Stimulated activated effector memory CD8-positive, alpha-beta T cell treated with anti-CD3 and anti-CD28 coated beads, Interleukin-12 subunit alpha, Interleukin-12 subunit beta, amount 100 ng/mL, for 72 hours (primary cell): ENCODE results near the gene IL6ST.
A peak's percentile ranks its signal among the peaks of the same experiment; 100 is the strongest.

ENCODE experiments used
- ATAC-seq: fragments of 150-1000 bp; cut with Tn5 transposase; 2 replicates; pipeline ENCODE4 v1.10.0; 2021
- DNase-seq, 2 donors: peaks; one replicate each; pipeline ENCODE4 v3.0.0; 2021 to 2022; ENCODE audit warnings: low spot score in 2 of 2
- H3K27ac Mint-ChIP-seq: one replicate; pipeline ENCODE4 v1.8.0; 2022; ENCODE audit warnings: mild to moderate bottlenecking, mixed read lengths
- H3K36me3 Mint-ChIP-seq: one replicate; pipeline ENCODE4 v1.8.0; 2022; ENCODE audit warnings: mild to moderate bottlenecking, mixed read lengths
- H3K4me1 Mint-ChIP-seq: one replicate; pipeline ENCODE4 v1.8.0; 2022; ENCODE audit warnings: mixed read lengths
- H3K4me3 Mint-ChIP-seq: one replicate; pipeline ENCODE4 v1.8.0; 2022; ENCODE audit warnings: mild to moderate bottlenecking, mixed read lengths
- H3K9me3 Mint-ChIP-seq: one replicate; pipeline ENCODE4 v1.8.0; 2022; ENCODE audit warnings: mixed read lengths

Gene IL6ST

GRCh38 chr5:55905251-55905650 lies 89.5 kb downstream of the IL6ST start:
- peaks cover 6% of the 10 kb centered on the region for H3K36me3 Mint-ChIP-seq
- no peaks in the 10 kb centered on the region for H3K9me3 Mint-ChIP-seq
- no peak overlapping the region for H3K4me3 Mint-ChIP-seq
- DNase-seq: no peak
- H3K27ac Mint-ChIP-seq: no peak overlapping the region
- H3K4me1 Mint-ChIP-seq: peaks cover 26% of the 10 kb centered on the region
- ATAC-seq: no peak

GRCh38 chr5:55904152-55904551 lies 90.6 kb downstream of the IL6ST start:
- DNase-seq (no peak), ATAC-seq (no peak)
- H3K36me3 Mint-ChIP-seq: peaks cover 6% of the 10 kb centered on the region
- H3K4me3 Mint-ChIP-seq: no peak overlapping the region
- peaks cover 37% of the 10 kb centered on the region for H3K4me1 Mint-ChIP-seq
- H3K9me3 Mint-ChIP-seq: no peaks in the 10 kb centered on the region
- H3K27ac Mint-ChIP-seq: no peak overlapping the region

GRCh38 chr5:55903121-55903701 lies 91.6 kb downstream of the IL6ST start:
- ATAC-seq: peak; percentile 95
- peaks cover 6% of the 10 kb centered on the region for H3K36me3 Mint-ChIP-seq
- peak overlapping the region; percentile 75 for H3K27ac Mint-ChIP-seq
- H3K4me1 Mint-ChIP-seq: peaks cover 38% of the 10 kb centered on the region
- H3K9me3 Mint-ChIP-seq: no peaks in the 10 kb centered on the region
- H3K4me3 Mint-ChIP-seq: peak overlapping the region; percentile 43
- DNase-seq: peak; percentile 50 to 81

GRCh38 chr5:55902696-55903095 lies 92.1 kb downstream of the IL6ST start:
- H3K4me3 Mint-ChIP-seq: peak overlapping the region; percentile 43
- ATAC-seq (no peak), DNase-seq (no peak)
- peak overlapping the region; percentile 75 for H3K27ac Mint-ChIP-seq
- H3K36me3 Mint-ChIP-seq: peaks cover 10% of the 10 kb centered on the region
- H3K4me1 Mint-ChIP-seq: peaks cover 42% of the 10 kb centered on the region
- H3K9me3 Mint-ChIP-seq: no peaks in the 10 kb centered on the region

GRCh38 chr5:55900776-55901175 lies 94.0 kb downstream of the IL6ST start:
- no peak overlapping the region for H3K4me3 Mint-ChIP-seq
- H3K36me3 Mint-ChIP-seq: peaks cover 16% of the 10 kb centered on the region
- peaks cover 50% of the 10 kb centered on the region for H3K4me1 Mint-ChIP-seq
- no peak for DNase-seq
- no peaks in the 10 kb centered on the region for H3K9me3 Mint-ChIP-seq
- no peak overlapping the region for H3K27ac Mint-ChIP-seq
- no peak for ATAC-seq

GRCh38 chr5:55900068-55900467 lies 94.7 kb downstream of the IL6ST start:
- peaks cover 16% of the 10 kb centered on the region for H3K36me3 Mint-ChIP-seq
- ATAC-seq (peak; percentile 62), DNase-seq (no peak)
- H3K4me3 Mint-ChIP-seq: no peak overlapping the region
- H3K4me1 Mint-ChIP-seq: peaks cover 50% of the 10 kb centered on the region
- no peaks in the 10 kb centered on the region for H3K9me3 Mint-ChIP-seq
- no peak overlapping the region for H3K27ac Mint-ChIP-seq

- Mint-ChIP-seq H3K36me3 (peaks cover 16% of the 10 kb centered on the region), H3K27ac (no peak overlapping the region), H3K4me3 (no peak overlapping the region), H3K9me3 (no peaks in the 10 kb centered on the region), H3K4me1 (peaks cover 49% of the 10 kb centered on the region)
- no peak for ATAC-seq
- DNase-seq: no peak
Measured at GRCh38 chr5:55899344-55899743, 95.4 kb downstream of the IL6ST start.

GRCh38 chr5:55897905-55898304 lies 96.9 kb downstream of the IL6ST start:
- Mint-ChIP-seq H3K4me1 (peaks cover 34% of the 10 kb centered on the region), H3K36me3 (peaks cover 10% of the 10 kb centered on the region), H3K4me3 (peak overlapping the region; percentile 27), H3K9me3 (no peaks in the 10 kb centered on the region), H3K27ac (peak overlapping the region; percentile 6)
- ATAC-seq: peak; percentile 80
- peak in 1 of 2 donors; percentile 21 for DNase-seq

- peaks cover 10% of the 10 kb centered on the region for H3K36me3 Mint-ChIP-seq
- H3K4me1 Mint-ChIP-seq: peaks cover 32% of the 10 kb centered on the region
- peak overlapping the region; percentile 27 for H3K4me3 Mint-ChIP-seq
- H3K27ac Mint-ChIP-seq: peak overlapping the region; percentile 6
- ATAC-seq (no peak), DNase-seq (no peak)
- H3K9me3 Mint-ChIP-seq: no peaks in the 10 kb centered on the region
Measured at GRCh38 chr5:55897206-55897894, 97.4 kb downstream of the IL6ST start.

GRCh38 chr5:55896663-55897062 lies 98.1 kb downstream of the IL6ST start:
- Mint-ChIP-seq H3K27ac (no peak overlapping the region), H3K9me3 (no peaks in the 10 kb centered on the region), H3K4me1 (peaks cover 32% of the 10 kb centered on the region), H3K36me3 (peaks cover 10% of the 10 kb centered on the region), H3K4me3 (no peak overlapping the region)
- DNase-seq (no peak), ATAC-seq (no peak)

GRCh38 chr5:55896238-55896637 lies 98.5 kb downstream of the IL6ST start:
- DNase-seq (no peak), ATAC-seq (no peak)
- peaks cover 10% of the 10 kb centered on the region for H3K36me3 Mint-ChIP-seq
- no peak overlapping the region for H3K27ac Mint-ChIP-seq
- H3K9me3 Mint-ChIP-seq: no peaks in the 10 kb centered on the region
- H3K4me3 Mint-ChIP-seq: no peak overlapping the region
- H3K4me1 Mint-ChIP-seq: peaks cover 32% of the 10 kb centered on the region

GRCh38 chr5:55895346-55895745 lies 99.4 kb downstream of the IL6ST start:
- H3K36me3 Mint-ChIP-seq: peaks cover 10% of the 10 kb centered on the region
- H3K27ac Mint-ChIP-seq: no peak overlapping the region
- H3K4me3 Mint-ChIP-seq: no peak overlapping the region
- no peak for ATAC-seq
- DNase-seq: no peak
- no peaks in the 10 kb centered on the region for H3K9me3 Mint-ChIP-seq
- H3K4me1 Mint-ChIP-seq: peaks cover 25% of the 10 kb centered on the region

- Mint-ChIP-seq H3K27ac (no peak overlapping the region), H3K9me3 (no peaks in the 10 kb centered on the region), H3K4me3 (no peak overlapping the region), H3K36me3 (peaks cover 10% of the 10 kb centered on the region), H3K4me1 (peaks cover 13% of the 10 kb centered on the region)
- no peak for DNase-seq
- ATAC-seq: peak; percentile 64
Measured at GRCh38 chr5:55894135-55894534, 100.6 kb downstream of the IL6ST start.

- no peak overlapping the region for H3K27ac Mint-ChIP-seq
- DNase-seq: no peak
- no peaks in the 10 kb centered on the region for H3K9me3 Mint-ChIP-seq
- H3K4me3 Mint-ChIP-seq: no peak overlapping the region
- ATAC-seq: no peak
- peaks cover 6% of the 10 kb centered on the region for H3K4me1 Mint-ChIP-seq
- H3K36me3 Mint-ChIP-seq: peaks cover 4% of the 10 kb centered on the region
Measured at GRCh38 chr5:55892479-55892878, 102.3 kb downstream of the IL6ST start.

- ATAC-seq (no peak), DNase-seq (no peak)
- H3K4me3 Mint-ChIP-seq: no peak overlapping the region
- no peaks in the 10 kb centered on the region for H3K4me1 Mint-ChIP-seq
- no peaks in the 10 kb centered on the region for H3K9me3 Mint-ChIP-seq
- H3K36me3 Mint-ChIP-seq: no peaks in the 10 kb centered on the region
- H3K27ac Mint-ChIP-seq: no peak overlapping the region
Measured at GRCh38 chr5:55888205-55888604, 106.6 kb downstream of the IL6ST start.

- Mint-ChIP-seq H3K9me3 (no peaks in the 10 kb centered on the region), H3K4me3 (no peak overlapping the region), H3K27ac (no peak overlapping the region), H3K4me1 (no peaks in the 10 kb centered on the region), H3K36me3 (no peaks in the 10 kb centered on the region)
- ATAC-seq: no peak
- DNase-seq: no peak
Measured at GRCh38 chr5:55885359-55885758, 109.4 kb downstream of the IL6ST start.
